Breast epithelium (tissue), 3 donors: ENCODE data around the gene TRPM8.

Experiments
- CTCF ChIP-seq, 3 donors: fragments of 450-650 bp; IDR thresholded peaks; one replicate each; pipeline ENCODE4 v1.5.1; 2016 to 2017; ENCODE audit warnings: antibody characterized with exemption in 3 of 3, mild to moderate bottlenecking in 3 of 3, moderate library complexity in 3 of 3
- POLR2A ChIP-seq: fragments of 450-650 bp; IDR thresholded peaks from one replicate; pipeline ENCODE4 v1.6.1; 2016; ENCODE audit warnings: antibody characterized with exemption, mild to moderate bottlenecking, moderate library complexity
- POLR2AphosphoS5 ChIP-seq, 3 donors: sonication (generic); formaldehyde crosslinking; IDR thresholded peaks; one replicate each; pipeline ENCODE4 v1.6.1; 2017; ENCODE audit warnings: antibody characterized with exemption in 3 of 3

GRCh38 chr2:233994151-233994550 lies 77.0 kb downstream of the TRPM8 start:
- TF ChIP-seq POLR2A (no peak), CTCF (IDR thresholded peaks at IDR 0.05) (no peak), POLR2AphosphoS5 (IDR thresholded peaks at IDR 0.05) (no peak)
